ENCODE results near the gene PAPPA2. TPM values are rescaled to one million over a fixed set of nuclear protein-coding genes. Genes with fewer than 3 reads are reported as not detected.

The PAPPA2 gene
- total RNA-seq, 1 donor from 2014 or later = 1.4 TPM

DNA sequence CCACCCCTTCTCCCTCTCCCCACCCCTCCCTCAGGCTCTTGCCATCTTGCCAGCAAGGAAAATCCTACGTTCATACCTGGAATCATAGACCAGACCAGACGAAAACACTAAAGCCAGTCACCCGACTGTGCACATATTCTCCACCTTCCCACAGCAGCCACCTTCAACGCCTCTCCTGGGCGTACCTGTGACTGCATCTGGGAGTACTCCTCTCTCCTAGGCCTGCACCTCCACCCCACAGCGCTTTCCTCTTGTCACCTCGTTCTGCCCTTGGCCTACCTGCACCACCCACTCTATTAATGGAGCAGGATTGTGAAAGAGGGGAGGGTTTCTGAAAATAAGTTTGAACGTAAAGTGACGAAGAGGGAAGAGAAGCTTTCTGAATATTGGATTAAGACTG lies 17.8 kb downstream of the PAPPA2 start:
- intact Hi-C loops (cut with DNase I) = no loop called here

DNA sequence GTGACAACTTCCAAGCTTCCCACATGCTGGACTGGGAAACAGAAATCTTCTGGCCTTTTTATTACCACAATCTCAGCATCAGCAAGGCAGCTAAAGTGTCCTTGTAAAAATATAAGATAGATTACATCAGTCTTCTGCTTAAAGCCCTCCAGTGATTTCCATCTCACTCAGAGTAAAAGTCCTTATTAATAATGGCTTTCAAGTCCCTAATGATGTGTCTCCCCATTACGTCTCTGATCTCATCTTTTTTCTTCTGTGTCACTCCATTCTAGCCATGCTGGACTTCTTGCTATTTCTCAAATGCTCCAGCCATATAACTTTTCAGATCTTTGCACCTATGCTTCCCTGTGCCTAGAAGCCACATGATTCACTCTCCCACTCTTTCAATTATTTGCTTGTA lies 22.1 kb downstream of the PAPPA2 start:
- DNase-seq (ENCODE audit: low spot score) = no peak

More for the DNA sequence above, 17.8 kb downstream of the PAPPA2 start:
- no peak for DNase-seq (ENCODE audit: low spot score)

DNA sequence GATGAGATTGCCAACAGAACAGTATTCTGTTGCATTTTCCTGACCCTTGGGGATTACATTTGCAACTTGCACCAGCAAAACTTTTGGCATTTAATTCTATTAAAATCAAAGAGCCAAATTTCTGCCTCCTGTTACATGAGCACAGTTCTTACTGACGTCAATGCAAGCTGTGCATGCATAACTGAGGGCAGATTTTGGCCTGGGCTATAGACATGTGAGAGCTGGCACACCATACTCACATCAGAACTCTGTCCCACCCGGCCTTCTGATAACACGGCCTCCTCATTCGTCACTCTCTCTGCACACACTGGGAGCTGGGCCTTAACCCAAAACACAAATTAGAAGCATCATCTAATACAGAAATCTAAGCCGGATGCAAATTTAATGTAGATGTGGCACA lies 31.5 kb downstream of the PAPPA2 start:
- no peak for DNase-seq (ENCODE audit: low spot score)
- intact Hi-C loops (cut with DNase I) = no loop called here

More for the DNA sequence above, 22.1 kb downstream of the PAPPA2 start:
- intact Hi-C loops (cut with DNase I) = no loop called here

DNA sequence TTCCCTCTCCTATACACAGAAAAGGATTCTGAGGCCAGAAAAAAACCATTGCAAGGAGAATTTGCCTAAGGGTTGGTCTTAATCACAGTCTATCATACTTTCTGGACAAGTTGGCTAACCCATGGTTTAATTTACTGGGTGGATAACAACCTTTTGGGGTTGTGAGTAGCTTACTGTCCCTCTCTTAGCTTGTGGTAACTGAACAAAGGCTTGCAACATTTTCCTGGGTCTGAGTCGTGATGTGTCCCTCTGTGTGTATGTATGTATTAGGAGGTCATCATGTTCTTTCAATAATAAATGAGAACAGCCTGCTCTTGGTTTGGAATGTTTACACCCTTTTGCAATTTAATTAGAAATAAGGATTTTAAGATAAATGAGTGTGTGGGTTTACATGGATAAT lies 36.7 kb downstream of the PAPPA2 start:
- DNase-seq (ENCODE audit: low spot score) = no peak
- intact Hi-C loops (cut with DNase I) = no loop called here

DNA sequence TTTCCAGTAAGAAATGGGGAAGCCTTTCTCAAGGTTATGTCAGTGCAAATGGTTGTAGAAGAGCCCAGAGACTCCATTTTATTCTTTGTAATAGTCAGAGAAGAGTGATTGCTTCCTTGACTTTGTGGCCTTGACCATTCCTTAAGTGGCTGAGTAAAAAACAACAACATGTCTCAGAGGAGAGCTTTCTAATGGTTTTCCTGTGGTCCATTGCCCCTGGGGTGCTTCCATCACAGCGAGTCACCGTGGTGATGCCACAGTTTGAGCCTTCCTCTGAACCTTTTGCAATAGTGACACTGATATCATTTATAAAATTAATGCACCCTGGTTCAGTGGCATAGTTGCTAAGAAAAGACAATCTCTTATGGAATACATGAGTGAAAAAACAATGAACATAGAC lies 38.6 kb downstream of the PAPPA2 start:
- intact Hi-C loops (cut with DNase I) = no loop called here
- no peak for DNase-seq (ENCODE audit: low spot score)

DNA sequence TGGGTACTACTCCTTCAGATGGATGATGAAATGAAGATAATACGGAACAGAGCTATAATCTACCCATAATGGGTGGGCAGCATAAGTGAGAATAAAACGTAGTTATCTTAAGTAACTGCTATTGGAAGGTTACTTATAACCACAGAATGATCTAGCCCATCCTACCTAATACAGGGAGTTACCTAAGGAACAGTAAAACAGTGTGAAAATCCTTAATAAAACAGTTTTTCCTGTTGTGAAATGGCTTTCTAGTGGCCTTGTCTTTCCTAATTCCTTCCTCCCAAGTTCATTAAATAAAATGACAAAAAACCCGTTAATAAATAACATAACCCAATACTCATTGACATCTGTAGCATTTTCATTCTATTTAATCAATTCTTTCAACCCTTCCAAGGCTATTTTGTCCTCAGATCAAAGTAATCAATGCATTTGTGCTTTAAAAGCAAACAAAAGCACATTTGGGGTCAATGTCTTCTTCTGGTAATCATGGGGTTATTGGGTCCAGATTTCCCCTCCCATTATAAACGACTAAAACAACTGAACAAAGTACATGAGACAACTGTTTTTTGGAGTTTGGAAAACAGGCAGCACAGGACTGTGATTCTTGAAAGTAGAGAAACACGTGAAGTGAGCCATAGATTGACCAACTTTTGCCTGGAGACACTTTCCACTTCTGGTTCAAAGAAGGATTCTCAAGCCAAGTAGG lies 42.0 kb downstream of the PAPPA2 start:
- intact Hi-C loops (cut with DNase I) = no loop called here
- no peak for DNase-seq (ENCODE audit: low spot score)

DNA sequence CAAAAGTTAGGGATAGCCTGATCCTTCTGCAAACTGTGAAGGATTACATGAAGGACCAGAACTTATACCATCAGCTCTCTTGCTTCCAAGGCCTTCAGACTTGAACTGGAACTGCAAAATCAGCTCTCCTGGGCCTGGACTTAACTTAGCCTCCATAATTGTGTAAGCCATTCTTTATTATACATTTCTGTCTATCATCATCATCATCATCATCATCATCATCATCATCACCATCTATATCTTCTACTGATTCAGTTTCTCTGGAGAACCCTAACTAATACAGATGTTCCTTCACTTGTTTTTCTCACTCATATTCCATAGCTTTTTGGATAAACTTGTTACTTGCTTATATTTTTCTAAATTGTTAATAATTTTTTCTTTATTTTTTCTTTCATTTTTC lies 50.0 kb downstream of the PAPPA2 start:
- intact Hi-C loops (cut with DNase I) = no loop called here
- no peak for DNase-seq (ENCODE audit: low spot score)

DNA sequence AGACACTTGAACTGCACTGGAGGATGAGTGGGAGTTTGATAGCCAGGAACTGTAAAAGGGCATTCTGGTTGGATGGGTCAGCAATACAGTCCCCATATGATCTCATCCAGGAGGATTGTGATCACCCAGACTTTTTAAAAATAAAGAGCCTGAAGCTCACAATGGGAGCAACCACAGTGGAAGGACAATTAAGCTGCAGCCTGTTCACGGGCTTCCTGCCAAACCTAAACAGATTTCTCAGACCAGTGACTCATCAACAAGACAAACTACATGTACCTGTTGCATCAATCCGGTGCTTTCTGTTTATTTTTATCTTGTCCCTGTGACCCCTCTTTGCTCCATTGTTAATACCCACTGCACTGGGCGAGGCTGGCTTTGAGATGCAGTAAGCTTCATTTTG lies 52.3 kb downstream of the PAPPA2 start:
- intact Hi-C loops (cut with DNase I) = loop anchor here (5.0 kb wide), 1 partner anchor 142 kb away; no protein-coding TSS in a partner anchor
- no peak for DNase-seq (ENCODE audit: low spot score)

DNA sequence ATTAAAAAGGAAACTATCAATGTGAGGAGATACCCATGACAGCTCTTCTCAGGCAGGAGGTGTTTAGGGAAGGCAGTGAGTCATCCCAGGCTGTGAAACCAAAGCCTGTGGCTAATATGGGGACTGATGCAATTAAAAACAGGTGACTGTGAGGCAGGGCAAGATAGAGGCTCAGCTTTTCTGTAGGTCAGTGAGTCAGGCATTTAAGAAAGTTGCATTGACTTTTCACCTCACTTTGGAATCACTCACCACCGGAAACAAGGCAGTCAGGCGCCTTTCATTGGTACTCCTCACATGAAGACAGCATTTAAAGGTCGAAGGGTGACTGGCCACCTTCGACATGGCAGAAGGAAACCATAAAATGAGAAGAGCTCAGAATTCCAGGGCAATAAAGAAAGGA lies 54.5 kb downstream of the PAPPA2 start:
- DNase-seq (ENCODE audit: low spot score) = no peak
- intact Hi-C loops (cut with DNase I) = loop anchor here (5.0 kb wide), 1 partner anchor 140 kb away; no protein-coding TSS in a partner anchor

DNA sequence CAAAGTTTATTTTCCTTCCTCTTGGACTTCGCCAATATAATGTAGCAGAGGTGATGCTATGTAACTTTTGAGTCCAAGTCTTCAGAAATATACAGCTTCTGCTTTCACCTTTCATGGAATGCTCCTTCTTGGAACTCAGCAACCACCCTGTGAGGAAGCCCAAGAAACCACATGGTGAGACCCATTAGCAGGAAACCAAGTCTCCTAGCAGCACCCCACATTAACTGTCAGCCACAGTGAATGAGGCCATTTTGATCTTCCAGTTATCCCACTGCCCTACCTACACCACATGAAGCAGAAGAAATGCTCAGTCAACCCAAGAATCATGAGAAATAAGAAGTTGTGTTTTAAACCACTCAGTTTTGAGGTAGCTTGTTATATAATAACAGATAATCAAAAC lies 58.2 kb downstream of the PAPPA2 start:
- DNase-seq (ENCODE audit: low spot score) = no peak
- intact Hi-C loops (cut with DNase I) = no loop called here

DNA sequence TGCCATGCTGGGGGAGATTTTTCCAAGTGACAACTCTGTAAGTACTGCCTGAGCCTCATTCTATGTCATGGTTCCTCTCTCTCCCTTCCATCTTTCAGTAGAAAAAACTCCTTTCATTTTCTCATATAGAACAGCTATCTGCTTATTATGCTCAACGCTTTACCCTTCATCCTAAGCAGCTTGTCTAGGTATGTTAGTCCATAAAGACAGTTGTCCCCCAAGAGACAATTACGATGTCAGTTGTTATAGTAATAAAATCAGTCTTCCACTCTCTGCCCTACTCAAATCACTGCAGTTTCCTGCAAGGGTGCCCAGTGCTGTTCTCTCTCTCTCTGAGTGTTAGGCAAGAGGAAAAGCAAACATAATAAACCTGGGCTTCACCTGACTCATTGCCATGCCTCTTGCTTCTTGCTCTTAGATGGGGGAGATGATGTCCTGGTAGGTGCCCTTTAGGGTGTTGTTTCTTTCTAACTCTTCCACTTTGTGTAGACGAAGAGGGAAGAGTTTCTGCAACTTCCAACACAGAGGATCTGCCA lies 59.4 kb downstream of the PAPPA2 start:
- no peak for DNase-seq (ENCODE audit: low spot score)
- intact Hi-C loops (cut with DNase I) = no loop called here

DNA sequence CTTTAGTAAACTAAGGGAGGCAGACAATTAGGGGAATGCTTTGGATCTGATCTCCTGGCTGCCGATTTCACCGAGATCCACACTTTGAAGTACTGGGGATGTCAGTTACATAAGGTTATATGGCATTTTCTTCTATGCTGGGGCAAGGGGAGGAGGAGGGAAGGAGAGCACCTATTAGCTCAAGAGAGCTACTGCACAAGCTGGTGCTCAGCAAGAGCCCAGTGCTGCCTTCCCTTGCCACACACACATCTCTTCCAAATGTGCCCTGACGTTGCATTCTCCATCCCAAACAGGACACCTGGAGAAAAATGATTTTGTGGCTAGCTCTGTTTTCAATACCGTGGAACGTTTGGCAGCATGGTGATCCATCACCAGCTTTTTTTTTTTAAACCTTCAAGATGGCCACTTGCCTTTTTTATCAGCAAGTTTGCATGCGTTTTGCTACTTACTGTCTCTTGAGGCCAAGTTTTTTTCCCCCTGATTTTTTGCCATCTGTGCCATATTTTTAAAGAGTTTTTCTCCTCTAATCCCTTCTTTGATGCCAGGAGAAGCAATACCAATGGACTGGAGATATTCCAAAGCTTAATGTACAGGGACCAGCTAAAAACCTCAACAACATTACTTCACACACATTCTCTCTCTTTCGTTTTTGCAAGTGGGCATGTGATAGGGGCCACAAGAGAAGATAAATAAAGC lies 66.6 kb downstream of the PAPPA2 start:
- no peak for DNase-seq (ENCODE audit: low spot score)
- intact Hi-C loops (cut with DNase I) = no loop called here

DNA sequence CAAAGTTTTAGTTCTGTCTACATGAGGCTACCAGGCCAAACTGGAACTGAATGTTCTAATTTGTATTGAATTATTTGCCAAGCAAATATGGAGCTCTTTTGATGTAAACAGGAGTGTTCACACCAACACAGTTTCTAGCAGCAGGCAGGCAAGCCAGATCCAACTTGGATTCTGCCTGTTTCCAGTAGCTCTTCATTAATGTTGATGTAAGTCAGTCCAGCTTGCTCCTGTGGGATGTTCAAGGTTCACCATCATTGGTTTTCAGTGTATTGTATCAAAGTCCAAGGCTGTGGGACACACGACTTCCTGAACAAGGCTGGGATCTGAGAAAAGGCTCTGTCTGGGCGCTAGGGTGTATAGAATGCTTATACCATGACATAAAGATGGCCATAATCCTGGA lies 68.1 kb downstream of the PAPPA2 start:
- no peak for DNase-seq (ENCODE audit: low spot score)
- intact Hi-C loops (cut with DNase I) = no loop called here

DNA sequence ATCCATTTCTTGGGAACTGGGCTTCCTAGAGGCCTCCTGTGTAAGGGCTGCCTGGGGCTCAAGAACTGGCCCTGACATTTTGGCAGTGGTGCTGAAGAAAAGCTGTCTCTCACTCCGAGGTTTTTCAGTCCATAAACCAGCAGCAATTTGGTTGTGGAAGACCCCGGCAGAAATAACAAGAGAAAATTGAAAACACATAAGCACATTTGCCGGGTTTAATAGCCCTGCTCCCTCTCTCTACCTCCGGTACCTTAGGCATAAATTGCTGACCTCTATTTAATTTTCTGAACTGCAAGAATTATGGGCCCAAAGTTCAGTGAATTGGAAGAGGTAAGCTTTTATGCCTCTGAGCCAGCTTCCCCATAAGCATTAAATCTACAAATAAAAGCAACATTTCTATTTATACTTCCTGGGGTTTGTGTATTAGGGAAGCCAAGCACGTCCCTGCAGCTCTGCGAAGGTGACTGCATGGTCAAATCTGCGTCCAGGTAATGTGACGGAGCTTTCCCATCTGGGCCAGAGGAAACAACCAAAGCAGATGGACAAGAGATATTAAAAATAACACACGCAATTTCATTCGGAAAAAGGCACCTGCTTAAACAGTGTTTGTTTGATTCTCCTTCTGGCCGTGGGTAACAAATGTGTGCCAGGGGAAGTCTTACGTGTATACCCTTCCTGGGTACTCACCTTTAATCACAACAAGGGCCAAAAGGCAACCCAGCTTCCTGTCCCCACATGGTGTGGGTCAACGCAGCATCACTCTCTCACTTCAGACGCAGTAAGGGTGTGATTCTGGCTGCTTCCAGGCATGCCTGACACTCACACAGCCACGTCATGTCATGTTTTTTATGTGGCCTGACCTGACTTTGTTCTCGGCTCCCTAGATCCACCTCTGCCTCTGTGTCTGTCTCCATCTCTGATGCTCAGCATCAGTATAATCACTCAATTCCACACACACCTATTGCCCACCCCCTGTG lies 69.2 kb downstream of the PAPPA2 start:
- intact Hi-C loops (cut with DNase I) = no loop called here
- no peak for DNase-seq (ENCODE audit: low spot score)

DNA sequence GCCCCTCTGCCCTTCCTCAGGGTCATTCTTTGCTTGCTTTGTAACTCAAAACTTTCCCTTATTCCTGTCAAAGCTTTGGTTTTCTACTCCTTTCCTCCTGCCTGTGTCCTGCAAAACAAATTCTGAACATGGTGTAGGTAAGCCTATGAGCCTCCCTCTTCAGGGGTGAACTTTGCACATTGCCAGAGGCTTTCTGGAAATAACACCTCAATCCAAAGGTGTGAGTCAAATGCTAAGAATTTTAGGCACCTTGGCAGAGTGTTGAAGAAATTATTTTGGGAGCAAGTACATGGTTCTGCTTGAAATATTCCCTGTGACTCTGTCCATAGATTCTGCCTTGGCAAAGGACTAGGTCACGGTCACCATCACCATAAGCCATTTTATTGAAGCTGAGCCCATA lies 70.0 kb downstream of the PAPPA2 start:
- intact Hi-C loops (cut with DNase I) = no loop called here
- no peak for DNase-seq (ENCODE audit: low spot score)

DNA sequence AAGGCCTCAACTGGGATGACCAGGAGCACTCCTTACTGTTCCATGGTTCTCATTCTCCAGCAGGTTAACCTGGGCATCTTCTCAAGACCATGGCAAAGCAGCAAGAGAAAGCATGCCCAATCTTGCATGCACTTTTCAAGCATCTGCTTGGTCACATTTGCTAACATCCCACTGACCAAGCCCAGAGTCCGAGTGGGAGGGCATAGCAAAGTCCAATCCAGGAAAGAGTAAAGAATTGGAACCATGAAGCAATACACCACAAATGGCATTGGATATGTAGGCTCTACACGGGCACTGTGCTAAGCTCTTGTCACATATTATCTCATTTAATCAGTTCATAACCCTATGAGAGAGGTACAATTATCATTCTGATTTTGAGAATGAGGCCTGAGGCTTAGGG lies 73.6 kb downstream of the PAPPA2 start:
- DNase-seq (ENCODE audit: low spot score) = no peak
- intact Hi-C loops (cut with DNase I) = no loop called here

DNA sequence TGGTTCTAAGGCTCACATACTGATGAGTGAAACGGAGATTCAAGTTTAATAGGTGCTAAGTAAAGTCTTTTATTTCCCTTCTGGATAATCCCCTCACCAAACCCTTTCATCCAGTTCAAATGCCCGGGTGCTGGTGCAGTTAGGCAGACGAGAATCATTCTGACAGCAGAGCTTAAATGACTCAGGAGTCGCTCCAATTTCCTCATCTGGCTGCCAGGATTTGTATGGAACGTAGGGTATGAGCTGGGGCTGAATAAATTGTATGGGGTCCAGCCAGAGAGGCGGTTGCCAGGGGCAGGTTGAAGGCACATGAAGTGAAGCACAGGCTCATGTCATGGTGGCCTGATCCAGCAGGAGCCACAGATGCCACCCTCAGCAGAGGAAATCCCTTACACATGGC lies 76.0 kb downstream of the PAPPA2 start:
- DNase-seq (ENCODE audit: low spot score) = no peak
- intact Hi-C loops (cut with DNase I) = no loop called here

DNA sequence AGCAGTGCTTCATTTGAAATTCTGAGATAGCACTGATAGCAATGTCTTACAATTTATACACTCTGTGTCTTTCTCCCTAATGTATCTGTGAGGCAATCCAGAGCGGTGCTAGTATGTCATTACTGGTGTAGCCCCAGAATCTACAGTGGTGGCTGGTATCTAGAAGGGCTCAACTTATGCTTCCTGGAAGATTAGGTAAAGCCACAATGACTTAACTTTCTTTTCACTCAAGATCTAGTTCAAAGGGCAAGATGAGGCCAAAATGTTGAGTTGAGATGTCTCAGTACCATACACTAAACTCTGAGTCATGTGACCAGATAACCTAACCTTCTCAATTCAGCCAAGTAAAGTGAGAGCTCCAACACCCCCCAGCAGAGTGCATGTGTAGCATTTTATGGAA lies 77.5 kb downstream of the PAPPA2 start:
- intact Hi-C loops (cut with DNase I) = no loop called here
- no peak for DNase-seq (ENCODE audit: low spot score)

DNA sequence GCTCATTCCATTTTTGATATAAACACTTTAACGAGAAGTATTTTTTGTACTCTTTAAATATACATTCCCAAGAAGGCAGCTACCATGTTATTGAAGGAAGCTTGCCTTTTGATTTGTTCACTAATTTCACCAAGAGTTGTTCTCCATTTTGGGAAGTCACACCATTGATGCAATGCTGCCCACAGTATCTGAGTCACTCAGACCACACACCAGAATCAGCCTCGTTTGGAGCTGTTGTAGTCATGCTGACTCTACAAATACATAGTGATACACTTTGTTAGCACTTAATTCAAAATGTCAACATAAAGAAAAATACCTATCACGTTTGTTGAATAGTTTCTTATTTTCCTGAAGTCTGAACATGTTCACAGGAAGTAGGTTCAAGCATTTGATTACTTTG lies 78.7 kb downstream of the PAPPA2 start:
- no peak for DNase-seq (ENCODE audit: low spot score)
- intact Hi-C loops (cut with DNase I) = no loop called here

DNA sequence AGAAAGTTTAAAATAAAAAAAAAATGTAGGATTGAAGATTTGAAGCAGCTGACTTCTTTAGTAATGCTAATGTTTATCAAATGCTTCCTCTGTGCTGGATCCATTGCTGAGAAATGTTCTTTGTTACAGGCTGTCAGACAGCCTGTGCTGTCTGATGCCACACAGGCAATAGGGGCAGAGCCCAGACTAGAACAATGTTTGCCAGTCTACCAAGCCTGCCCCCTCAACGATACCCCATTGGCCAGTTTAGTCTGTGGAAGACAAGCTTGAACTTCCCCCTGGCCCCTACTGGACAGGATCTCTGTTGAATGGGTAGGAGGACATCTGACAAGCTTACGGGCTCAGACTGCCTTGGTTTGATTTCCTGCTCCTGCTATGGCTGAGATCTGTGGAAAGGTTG lies 79.4 kb downstream of the PAPPA2 start:
- no peak for DNase-seq (ENCODE audit: low spot score)
- intact Hi-C loops (cut with DNase I) = no loop called here

Measured in cardiac septum (tissue), 1 donor.